ENCODE results near the gene SUMO2. TPM values are rescaled to one million over a fixed set of nuclear protein-coding genes. Genes with fewer than 3 reads are reported as not detected.
"Not testable (repeated sequence)": the region's sequence is repeated elsewhere in the genome, so short reads cannot be mapped to it uniquely, and the experiment has no call there.

SUMO2 gene
- total RNA-seq, 2 donors from 2014 or later: 45.7 to 58.1 TPM

- TF ChIP-seq, protein P1, sequence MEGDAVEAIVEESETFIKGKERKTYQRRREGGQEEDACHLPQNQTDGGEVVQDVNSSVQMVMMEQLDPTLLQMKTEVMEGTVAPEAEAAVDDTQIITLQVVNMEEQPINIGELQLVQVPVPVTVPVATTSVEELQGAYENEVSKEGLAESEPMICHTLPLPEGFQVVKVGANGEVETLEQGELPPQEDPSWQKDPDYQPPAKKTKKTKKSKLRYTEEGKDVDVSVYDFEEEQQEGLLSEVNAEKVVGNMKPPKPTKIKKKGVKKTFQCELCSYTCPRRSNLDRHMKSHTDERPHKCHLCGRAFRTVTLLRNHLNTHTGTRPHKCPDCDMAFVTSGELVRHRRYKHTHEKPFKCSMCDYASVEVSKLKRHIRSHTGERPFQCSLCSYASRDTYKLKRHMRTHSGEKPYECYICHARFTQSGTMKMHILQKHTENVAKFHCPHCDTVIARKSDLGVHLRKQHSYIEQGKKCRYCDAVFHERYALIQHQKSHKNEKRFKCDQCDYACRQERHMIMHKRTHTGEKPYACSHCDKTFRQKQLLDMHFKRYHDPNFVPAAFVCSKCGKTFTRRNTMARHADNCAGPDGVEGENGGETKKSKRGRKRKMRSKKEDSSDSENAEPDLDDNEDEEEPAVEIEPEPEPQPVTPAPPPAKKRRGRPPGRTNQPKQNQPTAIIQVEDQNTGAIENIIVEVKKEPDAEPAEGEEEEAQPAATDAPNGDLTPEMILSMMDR (IDR thresholded peaks at IDR 0.05): no peak
- H3K9me3 ChIP-seq: no peaks in the 10 kb centered on the region
Observed at GRCh38 chr17:75146592-75146991, 36.2 kb downstream of the SUMO2 start.

DNA sequence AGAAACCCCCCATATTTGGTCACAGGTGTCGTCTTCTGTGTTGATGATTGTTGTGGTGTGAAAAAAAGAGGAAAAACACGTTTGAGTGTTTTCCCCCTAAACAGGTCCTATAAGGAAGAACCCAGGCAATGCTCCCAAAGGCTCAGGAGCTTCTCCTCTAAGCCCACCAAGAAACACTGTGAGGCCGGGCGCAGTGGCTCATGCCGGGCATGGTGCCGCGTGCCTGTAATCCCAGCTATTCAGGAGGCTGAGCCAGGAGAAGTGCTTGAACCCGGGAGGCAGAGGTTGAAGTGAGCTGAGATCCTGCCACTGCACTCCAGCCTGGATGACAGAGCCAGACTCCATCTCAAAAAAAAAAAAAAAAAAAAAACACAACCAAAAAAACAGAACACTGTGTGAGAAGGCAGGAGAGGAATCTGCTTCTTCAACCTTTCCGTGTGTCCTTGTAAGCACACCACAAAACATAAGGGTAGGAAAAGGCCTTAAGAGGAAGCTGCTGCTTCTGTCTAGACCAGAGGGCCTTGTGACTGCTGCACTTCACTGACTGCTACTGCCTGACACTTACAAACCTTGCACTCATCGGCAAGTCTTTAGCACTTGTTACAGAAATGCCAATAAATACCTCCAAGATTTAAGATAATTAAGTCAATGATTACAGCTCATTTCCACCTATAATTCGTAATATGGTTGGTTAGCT lies 37.8 kb downstream of the SUMO2 start:
- Histone ChIP-seq H3K36me3 (peaks cover 15% of the 10 kb centered on the region), H3K9me3 (no peaks in the 10 kb centered on the region)

More at GRCh38 chr17:75146592-75146991, 36.2 kb downstream of the SUMO2 start:
- Histone ChIP-seq H3K4me1 (no peaks in the 10 kb centered on the region), H3K36me3 (peaks cover 15% of the 10 kb centered on the region), H3K27ac (no peak overlapping the region), H3K4me3 (no peak overlapping the region), H3K27me3 (no peaks in the 10 kb centered on the region)
- no peak for DNase-seq (ENCODE audit: low spot score)

DNA sequence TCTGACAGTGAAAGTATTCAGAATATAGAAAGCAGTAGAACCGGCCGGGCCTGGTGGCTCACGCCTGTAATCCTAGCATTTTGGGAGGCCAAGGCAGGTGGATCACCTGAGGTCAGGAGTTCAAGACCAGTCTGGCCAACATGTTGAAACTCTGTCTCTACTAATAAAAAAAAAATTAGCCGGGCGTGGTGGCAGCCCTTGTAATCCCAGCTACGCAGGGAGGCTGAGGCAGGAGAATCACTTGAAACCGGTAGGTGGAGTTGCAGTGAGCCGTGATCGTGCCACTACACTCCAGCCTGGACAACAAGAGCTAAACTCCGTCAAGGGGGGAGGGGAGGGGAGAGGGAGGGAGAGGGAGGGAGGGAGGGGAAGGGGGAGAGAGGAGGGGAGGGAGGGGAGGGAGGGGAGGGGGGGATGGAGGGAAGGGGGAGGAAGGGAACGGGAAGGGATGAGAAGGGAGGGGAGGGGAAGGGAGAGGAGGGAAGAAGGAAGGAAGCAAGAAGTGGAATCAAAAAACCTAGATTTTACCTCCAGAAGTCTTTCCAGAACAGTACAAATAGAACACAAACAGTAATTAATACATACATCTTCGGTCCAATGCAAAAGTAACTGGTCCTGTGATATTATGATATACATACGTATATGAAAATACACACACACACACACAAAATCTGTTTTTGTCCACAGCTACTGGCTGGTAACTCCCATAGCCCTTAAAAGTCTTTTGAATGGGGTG lies 40.4 kb downstream of the SUMO2 start:
- Histone ChIP-seq H3K27ac (no peak overlapping the region), H3K36me3 (peaks cover 12% of the 10 kb centered on the region), H3K4me1 (no peaks in the 10 kb centered on the region), H3K4me3 (no peak overlapping the region), H3K9me3 (no peaks in the 10 kb centered on the region), H3K27me3 (no peaks in the 10 kb centered on the region)
- TF ChIP-seq, protein P1 (IDR thresholded peaks at IDR 0.05): no peak
- DNase-seq (ENCODE audit: low spot score): no peak

More for the DNA sequence above, 37.8 kb downstream of the SUMO2 start:
- Histone ChIP-seq H3K4me1 (no peaks in the 10 kb centered on the region), H3K27ac (no peak overlapping the region), H3K4me3 (no peak overlapping the region), H3K27me3 (no peaks in the 10 kb centered on the region)
- DNase-seq (ENCODE audit: low spot score): no peak
- TF ChIP-seq, protein P1 (IDR thresholded peaks at IDR 0.05): no peak

- TF ChIP-seq, protein P1 (IDR thresholded peaks at IDR 0.05): no peak
- no peak for DNase-seq (ENCODE audit: low spot score)
- Histone ChIP-seq H3K36me3 (no peaks in the 10 kb centered on the region), H3K4me1 (no peaks in the 10 kb centered on the region), H3K4me3 (no peak overlapping the region), H3K9me3 (no peaks in the 10 kb centered on the region), H3K27me3 (no peaks in the 10 kb centered on the region), H3K27ac (no peak overlapping the region)
Observed at GRCh38 chr17:75138519-75138918, 44.2 kb downstream of the SUMO2 start.

GRCh38 chr17:75137762-75138161 lies 45.0 kb downstream of the SUMO2 start:
- H3K27me3 ChIP-seq; H3K4me3 ChIP-seq; H3K9me3 ChIP-seq; H3K27ac ChIP-seq; H3K4me1 ChIP-seq; DNase-seq (ENCODE audit: low spot score); H3K36me3 ChIP-seq: not testable (repeated sequence)

DNA sequence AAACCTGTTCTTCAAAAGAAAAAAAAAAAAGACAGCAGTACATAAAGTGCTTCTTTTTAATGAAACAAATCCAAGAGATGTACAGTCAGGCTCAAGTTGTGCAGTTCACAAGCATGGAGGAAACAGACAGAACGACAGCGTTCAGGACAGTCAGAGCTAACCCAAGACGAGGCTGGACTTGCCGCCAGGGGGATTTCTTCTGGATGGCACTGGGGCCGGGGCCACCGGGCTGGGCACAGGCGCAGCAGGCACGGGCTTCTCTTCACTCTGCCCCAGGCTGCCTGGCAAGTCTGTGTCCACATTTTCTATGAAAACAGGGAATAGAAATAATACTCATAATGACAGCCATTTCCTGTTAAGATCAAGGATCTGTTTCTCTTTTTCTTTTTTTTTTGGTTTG lies 46.8 kb downstream of the SUMO2 start:
- Histone ChIP-seq H3K9me3 (no peaks in the 10 kb centered on the region), H3K4me3 (no peak overlapping the region), H3K27ac (no peak overlapping the region), H3K27me3 (no peaks in the 10 kb centered on the region), H3K36me3 (no peaks in the 10 kb centered on the region), H3K4me1 (peaks cover 0 to 3% of the 10 kb centered on the region in 2 donors)
- TF ChIP-seq, protein P1 (IDR thresholded peaks at IDR 0.05): no peak
- no peak for DNase-seq (ENCODE audit: low spot score)

All from right atrium auricular region (tissue), 2 donors.